Transverse colon (tissue), 3 donors: Measurements from ENCODE around the gene NEO1.

ENCODE experiments used
- CTCF ChIP-seq, 5 experiments: fragments of 200-600 bp in 3 of 5; fragments of 450-650 bp in 2 of 5; sonication (generic) in 3 of 5; IDR thresholded peaks; 1 replicate in 2 of 5; 2 replicates in 3 of 5; pipeline ENCODE4 v1.5.1; 2016 to 2017; ENCODE audit warnings: antibody characterized with exemption in 5 of 5, inconsistent platforms in 3 of 5, mild to moderate bottlenecking in 2 of 5, moderate library complexity in 1 of 5
- EP300 ChIP-seq: sonication (generic); formaldehyde crosslinking; IDR thresholded peaks from one replicate; pipeline ENCODE4 v1.6.1; 2017; ENCODE audit warnings: antibody characterized with exemption, low read depth
- POLR2A ChIP-seq: fragments of 450-650 bp; IDR thresholded peaks from one replicate; pipeline ENCODE4 v1.6.1; 2016; ENCODE audit warnings: antibody characterized with exemption, mild to moderate bottlenecking, moderate library complexity

GRCh38 chr15:73150831-73151230, 98.6 kb downstream of the NEO1 start:
- TF ChIP-seq POLR2A (no peak), CTCF (IDR thresholded peaks at IDR 0.05) (no peak), EP300 (no peak)
